ENCODE results near the gene ELF2. TPM values are rescaled to one million over a fixed set of nuclear protein-coding genes. Genes with fewer than 3 reads are reported as not detected.

ELF2 gene
- total RNA-seq, 3 donors from 2014 or later (not counting 1 experiment from before 2014, with no cell fraction given) = 93.7 to 115 (median 114) TPM

DNA sequence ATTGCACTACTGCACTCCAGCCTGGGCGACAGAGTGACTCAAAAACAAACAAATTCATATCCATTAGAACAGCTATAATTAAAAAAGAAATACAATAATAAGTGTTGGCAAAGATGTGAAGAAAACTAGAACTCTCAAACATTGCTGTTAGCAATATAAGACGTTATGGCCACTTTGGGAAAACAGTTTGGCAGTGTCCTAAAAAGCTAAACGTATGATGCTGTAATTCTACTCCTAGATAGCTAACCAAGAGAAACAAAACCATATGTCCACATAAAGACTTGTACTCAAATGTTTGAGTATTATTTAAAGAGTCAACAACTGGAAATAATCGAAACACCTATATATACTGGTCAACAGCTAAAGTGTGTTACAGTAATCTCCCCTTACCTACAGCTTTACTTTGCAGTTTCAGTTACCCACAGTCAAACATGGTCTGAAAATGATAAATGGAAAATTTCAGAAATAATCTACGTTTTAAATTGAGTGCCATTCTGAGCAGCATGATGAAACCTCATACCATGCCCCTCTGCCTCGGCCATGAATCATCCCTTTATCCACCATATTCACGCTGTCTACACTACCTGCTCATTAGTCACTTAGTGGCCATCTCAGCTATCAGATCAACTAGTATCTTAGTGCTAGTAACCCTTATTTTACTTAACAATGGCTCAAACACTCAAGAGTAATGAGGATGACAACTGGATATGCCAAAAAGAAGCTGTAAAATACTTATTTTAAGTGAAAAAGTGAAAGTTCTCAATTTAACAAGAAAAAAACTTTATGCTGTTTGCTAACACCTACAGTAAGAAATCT is 4.9 kb downstream of the ELF2 start:
- Mint-ChIP-seq H3K36me3 (no peaks in the 10 kb centered on the region), H3K9me3 (no peaks in the 10 kb centered on the region), H3K27me3 (ENCODE audit: low read depth in 2 of 2) (no peaks in the 10 kb centered on the region), H3K4me3 (no peak overlapping the region), H3K4me1 (peaks cover 11 to 13% of the 10 kb centered on the region in 2 donors), H3K27ac (peak overlapping the region in 1 of 2 donors; percentile 18)
- H3K36me3 ChIP-seq (ENCODE audit: control insufficient read depth, insufficient read depth, low read length) = no peaks in the 10 kb centered on the region
- no peak overlapping the region for H3K27ac ChIP-seq (ENCODE audit: low read length)
- no peaks in the 10 kb centered on the region for H3K9me3 ChIP-seq (ENCODE audit: control insufficient read depth, insufficient read depth, low read length)
- H3K4me3 ChIP-seq (ENCODE audit: low read length) = no peak overlapping the region
- 65% methylated on average over 3 of the region's 7 CpGs for WGBS (ENCODE audit: insufficient coverage)
- no peaks in the 10 kb centered on the region for H3K27me3 ChIP-seq (ENCODE audit: control insufficient read depth, insufficient read depth, low read length)
- TF ChIP-seq, protein P1, sequence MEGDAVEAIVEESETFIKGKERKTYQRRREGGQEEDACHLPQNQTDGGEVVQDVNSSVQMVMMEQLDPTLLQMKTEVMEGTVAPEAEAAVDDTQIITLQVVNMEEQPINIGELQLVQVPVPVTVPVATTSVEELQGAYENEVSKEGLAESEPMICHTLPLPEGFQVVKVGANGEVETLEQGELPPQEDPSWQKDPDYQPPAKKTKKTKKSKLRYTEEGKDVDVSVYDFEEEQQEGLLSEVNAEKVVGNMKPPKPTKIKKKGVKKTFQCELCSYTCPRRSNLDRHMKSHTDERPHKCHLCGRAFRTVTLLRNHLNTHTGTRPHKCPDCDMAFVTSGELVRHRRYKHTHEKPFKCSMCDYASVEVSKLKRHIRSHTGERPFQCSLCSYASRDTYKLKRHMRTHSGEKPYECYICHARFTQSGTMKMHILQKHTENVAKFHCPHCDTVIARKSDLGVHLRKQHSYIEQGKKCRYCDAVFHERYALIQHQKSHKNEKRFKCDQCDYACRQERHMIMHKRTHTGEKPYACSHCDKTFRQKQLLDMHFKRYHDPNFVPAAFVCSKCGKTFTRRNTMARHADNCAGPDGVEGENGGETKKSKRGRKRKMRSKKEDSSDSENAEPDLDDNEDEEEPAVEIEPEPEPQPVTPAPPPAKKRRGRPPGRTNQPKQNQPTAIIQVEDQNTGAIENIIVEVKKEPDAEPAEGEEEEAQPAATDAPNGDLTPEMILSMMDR (IDR thresholded peaks at IDR 0.05) = no peak
- DNase-seq (no peak), ATAC-seq (no peak)
- intact Hi-C loops (cut with micrococcal nuclease) = no loop called here
- H3K4me1 ChIP-seq (ENCODE audit: control insufficient read depth, insufficient read depth, low read length) = peaks cover 6% of the 10 kb centered on the region

- H3K9me3 ChIP-seq (ENCODE audit: control insufficient read depth, insufficient read depth, low read length) = no peaks in the 10 kb centered on the region
- H3K27ac Mint-ChIP-seq = no peak overlapping the region
- H3K9me3 Mint-ChIP-seq = no peaks in the 10 kb centered on the region
- TF ChIP-seq, protein P1 (IDR thresholded peaks at IDR 0.05) = no peak
- H3K4me1 Mint-ChIP-seq = peaks cover 9 to 11% of the 10 kb centered on the region in 2 donors
- no peak overlapping the region for H3K4me3 ChIP-seq (ENCODE audit: low read length)
- H3K36me3 Mint-ChIP-seq = no peaks in the 10 kb centered on the region
- ATAC-seq = no peak
- no peaks in the 10 kb centered on the region for H3K36me3 ChIP-seq (ENCODE audit: control insufficient read depth, insufficient read depth, low read length)
- H3K27me3 Mint-ChIP-seq (ENCODE audit: low read depth in 2 of 2) = no peaks in the 10 kb centered on the region
- peaks cover 3% of the 10 kb centered on the region for H3K4me1 ChIP-seq (ENCODE audit: control insufficient read depth, insufficient read depth, low read length)
- no peak overlapping the region for H3K27ac ChIP-seq (ENCODE audit: low read length)
- H3K27me3 ChIP-seq (ENCODE audit: control insufficient read depth, insufficient read depth, low read length) = no peaks in the 10 kb centered on the region
- intact Hi-C loops (cut with micrococcal nuclease) = no loop called here
- H3K4me3 Mint-ChIP-seq = no peak overlapping the region
- no peak for DNase-seq
- whole genome bisulfite sequencing (ENCODE audit: insufficient coverage) = 94% methylated on average over 4 of the region's 6 CpGs
These were observed 6.1 kb downstream of the ELF2 start for GRCh38 chr4:139170932-139171331.

- Histone ChIP-seq H3K27ac (ENCODE audit: low read length) (no peak overlapping the region), H3K36me3 (ENCODE audit: control insufficient read depth, insufficient read depth, low read length) (no peaks in the 10 kb centered on the region), H3K27me3 (ENCODE audit: control insufficient read depth, insufficient read depth, low read length) (no peaks in the 10 kb centered on the region), H3K4me3 (ENCODE audit: low read length) (no peak overlapping the region), H3K9me3 (ENCODE audit: control insufficient read depth, insufficient read depth, low read length) (no peaks in the 10 kb centered on the region), H3K4me1 (ENCODE audit: control insufficient read depth, insufficient read depth, low read length) (peaks cover 3% of the 10 kb centered on the region)
- Mint-ChIP-seq H3K9me3 (no peaks in the 10 kb centered on the region), H3K4me3 (no peak overlapping the region), H3K27me3 (ENCODE audit: low read depth in 2 of 2) (no peaks in the 10 kb centered on the region), H3K27ac (no peak overlapping the region), H3K4me1 (peaks cover 0 to 8% of the 10 kb centered on the region in 2 donors), H3K36me3 (no peaks in the 10 kb centered on the region)
- intact Hi-C loops (cut with micrococcal nuclease) = no loop called here
- peak in 1 of 3 donors; percentile 57 for ATAC-seq
- WGBS (ENCODE audit: insufficient coverage) = 68% methylated on average over 4 of the region's 5 CpGs
- DNase-seq = peak in 1 of 2 donors; percentile 29
- TF ChIP-seq, protein P1 (IDR thresholded peaks at IDR 0.05) = no peak
These were observed 9.1 kb downstream of the ELF2 start for GRCh38 chr4:139167774-139168444.

Data from natural killer cell (primary cell).